Activated CD4-positive, alpha-beta T cell treated with anti-CD3 and anti-CD28 coated beads for 1 hour (primary cell): ENCODE measurements around the gene FBXO8.

Source experiments
- DNase-seq: peaks from one replicate; pipeline ENCODE4 v3.0.0-alpha.2; 2020

Gene FBXO8

GRCh38 chr4:174241162-174241561, 42.3 kb downstream of the FBXO8 start:
- DNase-seq: no peak

- DNase-seq: no peak
These were observed 47.1 kb downstream of the FBXO8 start for GRCh38 chr4:174236359-174236758.

GRCh38 chr4:174230680-174231079, 52.8 kb downstream of the FBXO8 start:
- DNase-seq: no peak

GRCh38 chr4:174230148-174230547, 53.3 kb downstream of the FBXO8 start:
- DNase-seq: no peak

- DNase-seq: no peak
These were observed 54.5 kb downstream of the FBXO8 start for GRCh38 chr4:174228988-174229387.

- no peak for DNase-seq
These were observed 58.0 kb downstream of the FBXO8 start for GRCh38 chr4:174225349-174226049.

GRCh38 chr4:174224550-174224949, 58.9 kb downstream of the FBXO8 start:
- no peak for DNase-seq

GRCh38 chr4:174222266-174222872, 61.1 kb downstream of the FBXO8 start:
- DNase-seq: no peak

- DNase-seq: no peak
These were observed 65.2 kb downstream of the FBXO8 start for GRCh38 chr4:174218127-174218790.

GRCh38 chr4:174217273-174218126, 66.0 kb downstream of the FBXO8 start:
- DNase-seq: no peak

GRCh38 chr4:174216799-174217272, 66.6 kb downstream of the FBXO8 start:
- DNase-seq: no peak

GRCh38 chr4:174215961-174216680, 67.3 kb downstream of the FBXO8 start:
- no peak for DNase-seq

GRCh38 chr4:174215057-174215456, 68.4 kb downstream of the FBXO8 start:
- no peak for DNase-seq

GRCh38 chr4:174214101-174214878, 69.2 kb downstream of the FBXO8 start:
- no peak for DNase-seq

- DNase-seq: no peak
These were observed 69.8 kb downstream of the FBXO8 start for GRCh38 chr4:174213731-174214100.

GRCh38 chr4:174212061-174212460, 71.4 kb downstream of the FBXO8 start:
- DNase-seq: no peak

GRCh38 chr4:174211622-174212044, 71.8 kb downstream of the FBXO8 start:
- DNase-seq: no peak

- DNase-seq: no peak
These were observed 72.4 kb downstream of the FBXO8 start for GRCh38 chr4:174210952-174211490.

- DNase-seq: no peak
These were observed 73.1 kb downstream of the FBXO8 start for GRCh38 chr4:174210354-174210753.

GRCh38 chr4:174209341-174209740, 74.1 kb downstream of the FBXO8 start:
- DNase-seq: no peak

GRCh38 chr4:174207367-174207766, 76.1 kb downstream of the FBXO8 start:
- no peak for DNase-seq
